ENCODE measurements around the gene ZC3H4.
A peak's percentile ranks its signal among the peaks of the same experiment; 100 is the strongest.

ZC3H4 gene

DNA sequence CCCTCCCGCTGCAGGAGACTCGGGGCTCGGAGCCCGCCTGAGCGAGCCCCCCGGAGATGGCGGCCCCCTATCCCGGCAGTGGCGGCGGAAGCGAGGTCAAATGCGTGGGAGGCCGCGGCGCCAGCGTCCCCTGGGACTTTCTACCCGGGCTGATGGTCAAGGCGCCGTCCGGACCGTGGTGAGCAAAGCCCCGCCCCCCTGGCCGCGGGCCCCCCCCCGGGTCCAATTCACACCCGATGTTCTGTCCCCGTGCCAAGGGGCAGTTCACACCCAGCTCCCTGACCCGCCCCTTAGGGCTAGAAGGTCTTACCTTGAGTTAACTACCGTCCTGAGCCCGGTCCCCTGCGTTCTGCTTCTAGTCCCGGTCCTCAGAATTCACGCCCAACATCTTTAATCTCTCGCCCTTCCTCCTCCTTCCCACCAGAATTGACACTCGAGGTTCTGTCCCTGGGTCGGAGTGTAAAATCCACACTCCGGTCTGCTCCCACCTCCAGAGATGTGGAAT lies 92.5 kb downstream of the ZC3H4 start:
- Mint-ChIP-seq H3K4me1 (peaks cover 9% of the 10 kb centered on the region), H3K9me3 (no peaks in the 10 kb centered on the region), H3K27me3 (peaks cover 28% of the 10 kb centered on the region), H3K36me3 (no peaks in the 10 kb centered on the region), H3K4me3 (peak overlapping the region; percentile 74), H3K27ac (no peak overlapping the region)

DNA sequence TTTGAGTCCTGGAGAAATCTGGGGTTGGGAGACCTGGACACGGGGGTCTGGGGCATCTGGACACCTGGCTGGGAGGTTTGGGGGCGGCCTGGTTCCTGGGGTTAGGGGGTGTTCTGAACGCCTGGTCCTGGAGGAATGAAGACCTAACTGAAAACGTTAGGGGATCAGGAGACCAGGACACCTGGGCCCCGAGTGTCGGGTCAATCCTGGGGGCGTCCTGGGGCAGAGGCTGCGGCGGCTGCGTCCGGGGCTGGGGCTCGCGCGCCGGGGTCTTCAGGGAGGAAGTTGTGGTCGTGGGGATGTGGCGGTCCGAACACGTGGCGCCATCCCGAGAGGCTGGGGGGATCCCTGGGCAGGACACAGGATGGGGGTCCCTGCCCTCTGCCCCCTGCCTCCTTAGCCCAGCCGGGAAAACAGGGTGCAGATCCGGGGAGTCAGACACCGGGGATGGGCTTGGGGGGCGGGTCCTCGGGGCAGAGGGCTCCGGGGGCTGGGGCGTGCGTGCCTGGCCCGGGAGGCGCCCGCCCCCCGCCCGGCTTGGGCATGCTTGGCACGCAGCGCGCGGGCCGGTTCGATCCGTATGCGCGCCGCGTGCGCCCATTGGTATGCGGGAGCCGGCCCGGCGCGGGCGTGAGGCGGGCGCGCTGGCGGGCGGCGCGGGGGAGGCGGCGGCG lies 93.3 kb downstream of the ZC3H4 start:
- H3K27ac Mint-ChIP-seq, result no peak overlapping the region
- peaks cover 25% of the 10 kb centered on the region for H3K27me3 Mint-ChIP-seq
- H3K9me3 Mint-ChIP-seq, result no peaks in the 10 kb centered on the region
- H3K36me3 Mint-ChIP-seq, result no peaks in the 10 kb centered on the region
- peaks cover 9% of the 10 kb centered on the region for H3K4me1 Mint-ChIP-seq
- peak overlapping the region; percentile 4 for H3K4me3 Mint-ChIP-seq

- H3K27ac Mint-ChIP-seq, result no peak within 1 kb of the TSS
- H3K27me3 Mint-ChIP-seq, result peaks cover 25% of the 10 kb centered on the region
- peaks cover 9% of the 10 kb centered on the region for H3K4me1 Mint-ChIP-seq
- peak within 1 kb of the TSS; percentile 30 for H3K4me3 Mint-ChIP-seq
- H3K9me3 Mint-ChIP-seq, result no peaks in the 10 kb centered on the region
- H3K36me3 Mint-ChIP-seq, result no peaks in the 10 kb centered on the region
These were observed 94.0 kb downstream of the ZC3H4 start, which contains the start of gene NPAS1 for GRCh38 chr19:47019431-47020041. NPAS1 (plus strand) TSS chr19:47019837; CDS start chr19:47021048, 1,211 bp downstream.

- peak overlapping the region; percentile 30 for H3K4me3 Mint-ChIP-seq
- H3K9me3 Mint-ChIP-seq, result no peaks in the 10 kb centered on the region
- H3K27ac Mint-ChIP-seq, result no peak overlapping the region
These were observed 94.7 kb downstream of the ZC3H4 start for GRCh38 chr19:47018923-47019322.

More at GRCh38 chr19:47018923-47019322, 94.7 kb downstream of the ZC3H4 start:
- peaks cover 9% of the 10 kb centered on the region for H3K4me1 Mint-ChIP-seq
- peaks cover 21% of the 10 kb centered on the region for H3K27me3 Mint-ChIP-seq
- H3K36me3 Mint-ChIP-seq, result no peaks in the 10 kb centered on the region
